ENCODE data around the gene SUFU.

Gene SUFU

DNA sequence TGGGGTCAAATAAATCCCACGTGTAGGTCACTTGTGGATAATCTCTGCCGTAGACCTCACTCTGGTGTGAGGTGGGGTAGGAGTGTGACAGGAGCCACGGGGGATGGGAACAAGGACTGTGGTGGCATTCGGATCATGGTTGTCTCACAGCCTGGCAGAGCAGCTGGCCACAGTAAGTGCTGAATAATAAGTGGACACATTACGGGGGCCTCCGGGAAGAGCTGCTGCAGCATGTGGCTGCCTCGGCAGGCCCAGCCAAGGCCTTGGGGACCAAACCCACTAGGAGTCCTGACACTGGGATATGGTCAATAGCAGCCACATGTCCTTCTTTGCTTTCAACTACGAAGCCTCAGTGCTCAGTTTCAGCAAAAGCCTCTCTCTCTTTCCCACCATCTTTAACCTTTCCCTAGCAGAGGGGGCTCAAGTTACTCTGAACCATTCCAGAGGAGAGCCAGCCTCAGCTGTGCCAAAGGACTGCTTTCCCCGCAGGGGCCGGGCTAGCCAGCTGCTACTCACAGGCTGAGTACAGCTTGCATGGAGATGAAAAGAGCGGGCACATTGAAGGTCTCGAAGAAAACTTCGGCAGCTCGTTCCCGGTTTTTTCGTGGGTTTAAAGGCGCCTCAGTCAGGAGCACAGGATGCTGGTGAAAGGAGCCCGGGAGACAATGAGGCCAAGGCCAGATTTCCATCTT, 18.5 kb upstream of the SUFU start:
- Histone ChIP-seq H3K27me3 (ENCODE audit: insufficient read depth, low read depth) (no peaks in the 10 kb centered on the region), H3K79me2 (ENCODE audit: insufficient read depth, low read depth) (no peaks in the 10 kb centered on the region), H3K4me1 (ENCODE audit: low read depth, poor library complexity, severe bottlenecking) (peaks cover 7% of the 10 kb centered on the region), H3K4me2 (no peak overlapping the region), H2AFZ (ENCODE audit: low read depth) (no peak overlapping the region), H3K36me3 (ENCODE audit: insufficient read depth) (peaks cover 7% of the 10 kb centered on the region; the same call in 1 of the 2 replicates), H3K4me3 (IDR thresholded peaks at IDR 0.05; ENCODE audit: insufficient read depth, low read depth, low read length) (no peak overlapping the region), H4K20me1 (ENCODE audit: insufficient read depth) (no peaks in the 10 kb centered on the region), H3K27ac (no peak overlapping the region), H3K9ac (no peak overlapping the region)
- no peak for TF ChIP-seq CTCF (conservative IDR thresholded peaks at IDR 0.05; ENCODE audit: low read depth, low read length)

- H3K27ac ChIP-seq, result no peak overlapping the region
- H3K79me2 ChIP-seq (ENCODE audit: insufficient read depth, low read depth), result peaks cover 12% of the 10 kb centered on the region; the same call in 1 of the 2 replicates
- H3K4me1 ChIP-seq (ENCODE audit: low read depth, poor library complexity, severe bottlenecking), result peaks cover 12% of the 10 kb centered on the region
- H3K9ac ChIP-seq, result no peak overlapping the region
- H3K4me3 ChIP-seq (IDR thresholded peaks at IDR 0.05; ENCODE audit: insufficient read depth, low read depth, low read length), result no peak overlapping the region
- H3K27me3 ChIP-seq (ENCODE audit: insufficient read depth, low read depth), result no peaks in the 10 kb centered on the region
- H4K20me1 ChIP-seq (ENCODE audit: insufficient read depth), result no peaks in the 10 kb centered on the region
- peaks cover 7% of the 10 kb centered on the region; the same call in 1 of the 2 replicates for H3K36me3 ChIP-seq (ENCODE audit: insufficient read depth)
- no peak for TF ChIP-seq CTCF (conservative IDR thresholded peaks at IDR 0.05; ENCODE audit: low read depth, low read length)
- no peak overlapping the region for H2AFZ ChIP-seq (ENCODE audit: low read depth)
- no peak overlapping the region for H3K4me2 ChIP-seq
Measured at GRCh38 chr10:102491136-102491535, 12.6 kb upstream of the SUFU start.

GRCh38 chr10:102492344-102492939, 11.3 kb upstream of the SUFU start:
- Histone ChIP-seq H3K79me2 (ENCODE audit: insufficient read depth, low read depth) (peaks cover 15% of the 10 kb centered on the region; the same call in 1 of the 2 replicates), H4K20me1 (ENCODE audit: insufficient read depth) (no peaks in the 10 kb centered on the region), H3K27me3 (ENCODE audit: insufficient read depth, low read depth) (no peaks in the 10 kb centered on the region), H3K4me1 (ENCODE audit: low read depth, poor library complexity, severe bottlenecking) (peaks cover 5% of the 10 kb centered on the region), H2AFZ (ENCODE audit: low read depth) (no peak overlapping the region), H3K4me2 (no peak overlapping the region), H3K9ac (no peak overlapping the region), H3K27ac (no peak overlapping the region), H3K4me3 (IDR thresholded peaks at IDR 0.05; ENCODE audit: insufficient read depth, low read depth, low read length) (no peak overlapping the region), H3K36me3 (ENCODE audit: insufficient read depth) (peaks cover 7% of the 10 kb centered on the region; the same call in 1 of the 2 replicates)
- TF ChIP-seq CTCF (conservative IDR thresholded peaks at IDR 0.05; ENCODE audit: low read depth, low read length), result no peak

- no peak overlapping the region for H3K27ac ChIP-seq
- H3K79me2 ChIP-seq (ENCODE audit: insufficient read depth, low read depth), result peaks cover 20% of the 10 kb centered on the region; the same call in 1 of the 2 replicates
- no peak for TF ChIP-seq CTCF (conservative IDR thresholded peaks at IDR 0.05; ENCODE audit: low read depth, low read length)
- H3K4me3 ChIP-seq (IDR thresholded peaks at IDR 0.05; ENCODE audit: insufficient read depth, low read depth, low read length), result no peak overlapping the region
- H3K4me2 ChIP-seq, result no peak overlapping the region
- H4K20me1 ChIP-seq (ENCODE audit: insufficient read depth), result no peaks in the 10 kb centered on the region
- peaks cover 5% of the 10 kb centered on the region for H3K4me1 ChIP-seq (ENCODE audit: low read depth, poor library complexity, severe bottlenecking)
- H2AFZ ChIP-seq (ENCODE audit: low read depth), result no peak overlapping the region
- H3K27me3 ChIP-seq (ENCODE audit: insufficient read depth, low read depth), result no peaks in the 10 kb centered on the region
- H3K9ac ChIP-seq, result no peak overlapping the region
- H3K36me3 ChIP-seq (ENCODE audit: insufficient read depth), result peaks cover 7% of the 10 kb centered on the region; the same call in 1 of the 2 replicates
Measured at GRCh38 chr10:102492983-102493382, 10.8 kb upstream of the SUFU start.
